ENCODE measurements around the gene FNDC10. TPM values are rescaled to one million over a fixed set of nuclear protein-coding genes. Genes with fewer than 3 reads are reported as not detected.
"Not testable (repeated sequence)": the region's sequence is repeated elsewhere in the genome, so short reads cannot be mapped to it uniquely, and the experiment has no call there.

Gene FNDC10
- total RNA-seq (2021; fragmentation: NEBNext Ultra II Directional; extraction: Animal tissue kit (Norgen Biotek cat#: 25700)), result 1 to 10 TPM; 1.6 to 4.0 (median 2.0) TPM
- long read RNA-seq, partial matches to known transcripts, result 0 of 3 reads
- long read RNA-seq, other reads (novel, unspliced or antisense), result 0 of 3 reads

GRCh38 chr1:1599935-1600860 is at the start of gene FNDC10:
Gene FNDC10, minus strand, starts transcription at chr1:1600135. Its CDS starts 120 bp downstream, at chr1:1600015.
- no peak for TF ChIP-seq CTCF (IDR thresholded peaks at IDR 0.05)
- Mint-ChIP-seq H3K4me3 (peak within 1 kb of the TSS; percentile 17; the same call in 1 of the 2 replicates), H3K27ac (no peak within 1 kb of the TSS), H3K27me3 (ENCODE audit: insufficient read depth) (peaks cover 13% of the 10 kb centered on the region), H3K9me3 (no peaks in the 10 kb centered on the region), H3K36me3 (ENCODE audit: low read depth) (no peaks in the 10 kb centered on the region), H3K4me1 (ENCODE audit: low read depth) (no peaks in the 10 kb centered on the region)
- DNase-seq, result no peak

GRCh38 chr1:1648265-1648664 is 48.3 kb upstream of the FNDC10 start:
- H3K36me3 Mint-ChIP-seq (ENCODE audit: low read depth), result peaks cover 49% of the 10 kb centered on the region
- H3K27ac Mint-ChIP-seq; H3K4me1 Mint-ChIP-seq (ENCODE audit: low read depth): not testable (repeated sequence)

GRCh38 chr1:1647567-1648241 is 47.8 kb upstream of the FNDC10 start:
- H3K36me3 Mint-ChIP-seq (ENCODE audit: low read depth), result peaks cover 49% of the 10 kb centered on the region
- DNase-seq; H3K9me3 Mint-ChIP-seq; H3K27ac Mint-ChIP-seq; H3K4me1 Mint-ChIP-seq (ENCODE audit: low read depth); H3K4me3 Mint-ChIP-seq; H3K27me3 Mint-ChIP-seq (ENCODE audit: insufficient read depth): not testable (repeated sequence)

More at GRCh38 chr1:1648265-1648664, 48.3 kb upstream of the FNDC10 start:
- not testable (repeated sequence) for H3K27me3 Mint-ChIP-seq (ENCODE audit: insufficient read depth); H3K4me3 Mint-ChIP-seq; H3K9me3 Mint-ChIP-seq; DNase-seq

GRCh38 chr1:1646326-1646725 is 46.4 kb upstream of the FNDC10 start:
- H3K4me3 Mint-ChIP-seq; H3K4me1 Mint-ChIP-seq (ENCODE audit: low read depth); H3K9me3 Mint-ChIP-seq; H3K27me3 Mint-ChIP-seq (ENCODE audit: insufficient read depth); DNase-seq; H3K27ac Mint-ChIP-seq: not testable (repeated sequence)
- peaks cover 38% of the 10 kb centered on the region for H3K36me3 Mint-ChIP-seq (ENCODE audit: low read depth)

- H3K36me3 Mint-ChIP-seq (ENCODE audit: low read depth); H3K27me3 Mint-ChIP-seq (ENCODE audit: insufficient read depth); H3K4me3 Mint-ChIP-seq; DNase-seq; H3K4me1 Mint-ChIP-seq (ENCODE audit: low read depth); H3K27ac Mint-ChIP-seq; H3K9me3 Mint-ChIP-seq: not testable (repeated sequence)
Observed at GRCh38 chr1:1640711-1641461, 41.0 kb upstream of the FNDC10 start.

- H3K4me1 Mint-ChIP-seq (ENCODE audit: low read depth); H3K9me3 Mint-ChIP-seq; H3K4me3 Mint-ChIP-seq; H3K36me3 Mint-ChIP-seq (ENCODE audit: low read depth); H3K27me3 Mint-ChIP-seq (ENCODE audit: insufficient read depth); DNase-seq; H3K27ac Mint-ChIP-seq: not testable (repeated sequence)
Observed at GRCh38 chr1:1640081-1640480, 40.1 kb upstream of the FNDC10 start.

- not testable (repeated sequence) for H3K36me3 Mint-ChIP-seq (ENCODE audit: low read depth); H3K27me3 Mint-ChIP-seq (ENCODE audit: insufficient read depth); DNase-seq; H3K4me1 Mint-ChIP-seq (ENCODE audit: low read depth); H3K27ac Mint-ChIP-seq; H3K4me3 Mint-ChIP-seq; H3K9me3 Mint-ChIP-seq
Observed at GRCh38 chr1:1639368-1639767, 39.4 kb upstream of the FNDC10 start.

- H3K36me3 Mint-ChIP-seq (ENCODE audit: low read depth); H3K4me1 Mint-ChIP-seq (ENCODE audit: low read depth); DNase-seq; H3K27ac Mint-ChIP-seq; H3K27me3 Mint-ChIP-seq (ENCODE audit: insufficient read depth); H3K4me3 Mint-ChIP-seq; H3K9me3 Mint-ChIP-seq: not testable (repeated sequence)
Observed at GRCh38 chr1:1638528-1638927, 38.6 kb upstream of the FNDC10 start.

GRCh38 chr1:1637479-1637875 is 37.5 kb upstream of the FNDC10 start:
- H3K27ac Mint-ChIP-seq; H3K4me3 Mint-ChIP-seq; DNase-seq; H3K27me3 Mint-ChIP-seq (ENCODE audit: insufficient read depth); H3K9me3 Mint-ChIP-seq; H3K4me1 Mint-ChIP-seq (ENCODE audit: low read depth); H3K36me3 Mint-ChIP-seq (ENCODE audit: low read depth): not testable (repeated sequence)

- not testable (repeated sequence) for H3K4me1 Mint-ChIP-seq (ENCODE audit: low read depth); H3K27ac Mint-ChIP-seq; H3K36me3 Mint-ChIP-seq (ENCODE audit: low read depth); H3K27me3 Mint-ChIP-seq (ENCODE audit: insufficient read depth); H3K4me3 Mint-ChIP-seq; DNase-seq; H3K9me3 Mint-ChIP-seq
Observed at GRCh38 chr1:1636621-1637478, 36.9 kb upstream of the FNDC10 start.

GRCh38 chr1:1634613-1635012 is 34.7 kb upstream of the FNDC10 start:
- not testable (repeated sequence) for H3K9me3 Mint-ChIP-seq; DNase-seq; H3K27me3 Mint-ChIP-seq (ENCODE audit: insufficient read depth); H3K27ac Mint-ChIP-seq; H3K4me1 Mint-ChIP-seq (ENCODE audit: low read depth); H3K4me3 Mint-ChIP-seq; H3K36me3 Mint-ChIP-seq (ENCODE audit: low read depth)
